IPS DF 6.9 (cell line): ENCODE data around the gene PYGB.
"Not testable (repeated sequence)": the region's sequence is repeated elsewhere in the genome, so short reads cannot be mapped to it uniquely, and the experiment has no call there.

Experiments
- DNase-seq: peaks from one replicate; pipeline ENCODE4 v3.0.0-alpha.2; 2013; ENCODE audit warnings: low read depth, low spot score
- H3K27ac ChIP-seq: one replicate; pipeline ENCODE4 v1.5.1; 2013; ENCODE audit warnings: low read length, control low read depth
- H3K27me3 ChIP-seq: 2 replicates; pipeline ENCODE4 v1.6.1; 2013; ENCODE audit warnings: mild to moderate bottlenecking, low read length; ENCODE audit not compliant: control insufficient read depth, insufficient read depth
- H3K36me3 ChIP-seq: 2 replicates; pipeline ENCODE4 v1.6.1; 2013; ENCODE audit warnings: low read length; ENCODE audit not compliant: control insufficient read depth, insufficient read depth
- H3K4me1 ChIP-seq: 2 replicates; pipeline ENCODE4 v1.6.1; 2013; ENCODE audit warnings: low read length; ENCODE audit not compliant: control insufficient read depth, insufficient read depth
- H3K4me3 ChIP-seq: 2 replicates; pipeline ENCODE4 v1.5.1; 2013; ENCODE audit warnings: mild to moderate bottlenecking, low read length
- H3K9me3 ChIP-seq: 2 replicates; pipeline ENCODE4 v1.6.1; 2013; ENCODE audit warnings: low read length, inconsistent platforms; ENCODE audit not compliant: control insufficient read depth, insufficient read depth
- WGBS: extraction: QIAGEN DNeasy Blood & Tissue Kit; methylation state at CpG from one replicate; pipeline ENCODE4 v1.1.7; 2013; ENCODE audit warnings: mixed read lengths, missing lambda C conversion rate; ENCODE audit not compliant: insufficient read length, insufficient coverage; 5-methylcytosine and 5-hydroxymethylcytosine counted together

Gene PYGB

GRCh38 chr20:25241659-25241955 is 6.3 kb upstream of the PYGB start:
- not testable (repeated sequence) for H3K27ac ChIP-seq

GRCh38 chr20:25242231-25242630 is 5.7 kb upstream of the PYGB start:
- H3K9me3 ChIP-seq = no peaks in the 10 kb centered on the region
- H3K27me3 ChIP-seq = no peaks in the 10 kb centered on the region
- no peaks in the 10 kb centered on the region for H3K36me3 ChIP-seq
- no CpG with 5 or more reads among the region's 10 CpGs for WGBS
- DNase-seq = no peak
- H3K4me3 ChIP-seq = no peak overlapping the region
- H3K4me1 ChIP-seq = no peaks in the 10 kb centered on the region
- H3K27ac ChIP-seq = no peak overlapping the region

More at GRCh38 chr20:25241659-25241955, 6.3 kb upstream of the PYGB start:
- DNase-seq, H3K4me1 ChIP-seq, H3K4me3 ChIP-seq, H3K36me3 ChIP-seq, H3K9me3 ChIP-seq, H3K27me3 ChIP-seq: not testable (repeated sequence)
- no CpG with 5 or more reads among the region's 4 CpGs for WGBS

GRCh38 chr20:25243416-25243979 is 4.4 kb upstream of the PYGB start:
- no peaks in the 10 kb centered on the region for H3K9me3 ChIP-seq
- H3K4me1 ChIP-seq = no peaks in the 10 kb centered on the region
- no peak for DNase-seq
- H3K36me3 ChIP-seq = no peaks in the 10 kb centered on the region
- no peak overlapping the region for H3K4me3 ChIP-seq
- H3K27ac ChIP-seq = no peak overlapping the region
- no peaks in the 10 kb centered on the region for H3K27me3 ChIP-seq

GRCh38 chr20:25244976-25245375 is 2.9 kb upstream of the PYGB start:
- no peaks in the 10 kb centered on the region for H3K36me3 ChIP-seq
- no peaks in the 10 kb centered on the region for H3K4me1 ChIP-seq
- H3K9me3 ChIP-seq = no peaks in the 10 kb centered on the region
- no peaks in the 10 kb centered on the region for H3K27me3 ChIP-seq
- H3K27ac ChIP-seq = no peak overlapping the region
- no CpG with 5 or more reads among the region's 5 CpGs for WGBS
- DNase-seq = no peak
- no peak overlapping the region for H3K4me3 ChIP-seq

GRCh38 chr20:25245461-25245860 is 2.4 kb upstream of the PYGB start:
- H3K4me1 ChIP-seq = no peaks in the 10 kb centered on the region
- H3K27me3 ChIP-seq = no peaks in the 10 kb centered on the region
- no peak for DNase-seq
- WGBS = no CpG with 5 or more reads among the region's 1 CpG
- H3K27ac ChIP-seq = no peak overlapping the region
- no peak overlapping the region for H3K4me3 ChIP-seq
- H3K9me3 ChIP-seq = no peaks in the 10 kb centered on the region
- no peaks in the 10 kb centered on the region for H3K36me3 ChIP-seq

GRCh38 chr20:25246182-25246999 is 1.5 kb upstream of the PYGB start:
- H3K4me3 ChIP-seq = no peak overlapping the region
- H3K4me1 ChIP-seq = no peaks in the 10 kb centered on the region
- no peaks in the 10 kb centered on the region for H3K9me3 ChIP-seq
- H3K27ac ChIP-seq = no peak overlapping the region
- no peaks in the 10 kb centered on the region for H3K27me3 ChIP-seq
- no peaks in the 10 kb centered on the region for H3K36me3 ChIP-seq
- no peak for DNase-seq
- no CpG with 5 or more reads among the region's 9 CpGs for WGBS

GRCh38 chr20:25247000-25247517 is 826 bp upstream of the PYGB start:
- no peaks in the 10 kb centered on the region for H3K9me3 ChIP-seq
- DNase-seq = no peak
- H3K27ac ChIP-seq = no peak overlapping the region
- no peaks in the 10 kb centered on the region for H3K27me3 ChIP-seq
- H3K4me3 ChIP-seq = peak overlapping the region; percentile 65; the same call in 1 of the 2 replicates
- H3K36me3 ChIP-seq = no peaks in the 10 kb centered on the region
- no CpG with 5 or more reads among the region's 24 CpGs for WGBS
- H3K4me1 ChIP-seq = no peaks in the 10 kb centered on the region

- no CpG with 5 or more reads among the region's 37 CpGs for WGBS
- H3K27me3 ChIP-seq = no peaks in the 10 kb centered on the region
- H3K4me3 ChIP-seq = peak overlapping the region; percentile 65
- DNase-seq = no peak
- H3K4me1 ChIP-seq = no peaks in the 10 kb centered on the region
- H3K9me3 ChIP-seq = no peaks in the 10 kb centered on the region
- no peak overlapping the region for H3K27ac ChIP-seq
- H3K36me3 ChIP-seq = no peaks in the 10 kb centered on the region
These were observed 348 bp upstream of the PYGB start for GRCh38 chr20:25247518-25247955.

GRCh38 chr20:25248786-25249172 is 894 bp downstream of the PYGB start:
- no CpG with 5 or more reads among the region's 6 CpGs for WGBS
- Histone ChIP-seq H3K4me3 (peak overlapping the region; percentile 63; the same call in 1 of the 2 replicates), H3K9me3 (no peaks in the 10 kb centered on the region), H3K27ac (no peak overlapping the region), H3K27me3 (no peaks in the 10 kb centered on the region), H3K4me1 (no peaks in the 10 kb centered on the region), H3K36me3 (no peaks in the 10 kb centered on the region)
- no peak for DNase-seq

GRCh38 chr20:25249198-25249931 is 1.5 kb downstream of the PYGB start:
- no peaks in the 10 kb centered on the region for H3K36me3 ChIP-seq
- no peak overlapping the region; the same call in 1 of the 2 replicates for H3K4me3 ChIP-seq
- H3K27ac ChIP-seq = no peak overlapping the region
- H3K4me1 ChIP-seq = no peaks in the 10 kb centered on the region
- no peaks in the 10 kb centered on the region for H3K27me3 ChIP-seq
- WGBS = no CpG with 5 or more reads among the region's 9 CpGs
- DNase-seq = no peak
- H3K9me3 ChIP-seq = no peaks in the 10 kb centered on the region
